Fibroblast of lung (primary cell): ENCODE results near the gene IGSF22. TPM values are rescaled to one million over a fixed set of nuclear protein-coding genes. Genes with fewer than 3 reads are reported as not detected.
"Not testable (repeated sequence)": the region's sequence is repeated elsewhere in the genome, so short reads cannot be mapped to it uniquely, and the experiment has no call there.

Source experiments
- DNase-seq, 2 donors: peaks; one replicate each; pipeline versions ENCODE4 v3.0.0 to v3.0.0-alpha.2; 2010; ENCODE audit warnings: low read depth in 2 of 2
- H2AFZ ChIP-seq: 2 replicates; pipeline ENCODE4 v1.5.1; 2012; ENCODE audit warnings: low read length, control low read depth, inconsistent platforms
- H3K27ac ChIP-seq: 2 replicates; pipeline ENCODE4 v1.5.1; 2011; ENCODE audit warnings: low read length, control low read depth; ENCODE audit not compliant: insufficient read depth
- H3K27me3 ChIP-seq: 2 replicates; pipeline ENCODE4 v1.5.1; 2011; ENCODE audit warnings: mild to moderate bottlenecking, low read length; ENCODE audit not compliant: control insufficient read depth, insufficient read depth
- H3K36me3 ChIP-seq: 2 replicates; pipeline ENCODE4 v1.5.1; 2011; ENCODE audit warnings: low read length; ENCODE audit not compliant: control insufficient read depth, insufficient read depth
- H3K4me1 ChIP-seq: 2 replicates; pipeline ENCODE4 v1.5.1; 2011; ENCODE audit warnings: low read length; ENCODE audit not compliant: control insufficient read depth, insufficient read depth; ENCODE audit errors: extremely low read depth
- H3K4me2 ChIP-seq: 2 replicates; pipeline ENCODE4 v1.5.1; 2011; ENCODE audit warnings: low read length, control low read depth; ENCODE audit not compliant: insufficient read depth; ENCODE audit errors: extremely low read depth
- H3K4me3 ChIP-seq, 4 experiments: fragments of 200-600 bp in 1 of 4; sonication (generic) in 1 of 4; replicated peaks in 1 of 4; 2 replicates each; pipeline ENCODE4 v1.5.1; 2011 to 2016; ENCODE audit warnings: low read length in 4 of 4, low read depth in 3 of 4, mild to moderate bottlenecking in 3 of 4, control low read depth in 2 of 4, inconsistent platforms in 1 of 4, mixed read lengths in 1 of 4; ENCODE audit not compliant: insufficient read depth in 1 of 4; ENCODE audit errors: control extremely low read depth in 1 of 4
- H3K79me2 ChIP-seq: 2 replicates; pipeline ENCODE4 v1.5.1; 2012; ENCODE audit warnings: mild to moderate bottlenecking, low read length, inconsistent platforms; ENCODE audit not compliant: control insufficient read depth, insufficient read depth
- H3K9ac ChIP-seq: 2 replicates; pipeline ENCODE4 v1.5.1; 2011; ENCODE audit warnings: mild to moderate bottlenecking, low read length, control low read depth; ENCODE audit not compliant: insufficient read depth
- H3K9me3 ChIP-seq: 2 replicates; pipeline ENCODE4 v1.5.1; 2012; ENCODE audit warnings: low read depth, low read length; ENCODE audit not compliant: control insufficient read depth, insufficient read depth
- H4K20me1 ChIP-seq: 2 replicates; pipeline ENCODE4 v1.5.1; 2011; ENCODE audit warnings: low read length; ENCODE audit not compliant: control insufficient read depth, insufficient read depth; ENCODE audit errors: extremely low read depth
- CTCF ChIP-seq, 2 donors: IDR thresholded peaks in 1 of 2; conservative IDR thresholded peaks in 1 of 2; 1 replicate in 1 of 2; 2 replicates in 1 of 2; pipeline ENCODE4 v1.5.1; 2011 to 2012; ENCODE audit warnings: low read length in 2 of 2, control low read depth in 1 of 2, inconsistent platforms in 1 of 2, low read depth in 1 of 2, mild to moderate bottlenecking in 1 of 2
- EZH2 ChIP-seq: IDR thresholded peaks from 2 replicates; pipeline ENCODE4 v1.5.1; 2012; ENCODE audit warnings: low read length, control low read depth, mild to moderate bottlenecking; ENCODE audit errors: missing control alignments
- polyA plus RNA-seq, 2 donors: library from polyadenylated mRNA; depleted of rRNA in 1 of 2; stranded (reverse) in 1 of 2; unstranded in 1 of 2; fragments of >200 nt; gene quantifications; 2 replicates each; pipeline ENCODE4 v1.2.1, GENCODE V29; 2011 to 2012; ENCODE audit warnings: missing spikeins in 1 of 2
- total RNA-seq: library from RNA; depleted of rRNA; stranded (reverse); fragments of >200 nt; gene quantifications from 2 replicates; pipeline ENCODE4 v1.2.1, GENCODE V29; 2014

IGSF22 gene
- total and polyA plus RNA-seq, 2 donors (not counting 1 experiment from before 2014, with no cell fraction given), result under 0.01 TPM; not detected in 1

- Histone ChIP-seq H3K27me3 (no peaks in the 10 kb centered on the region), H3K27ac (no peak overlapping the region), H2AFZ (no peak overlapping the region), H3K9ac (no peak overlapping the region), H3K4me1 (no peaks in the 10 kb centered on the region), H3K4me3 (no peak overlapping the region), H3K9me3 (no peaks in the 10 kb centered on the region), H3K4me2 (no peak overlapping the region), H3K79me2 (no peaks in the 10 kb centered on the region), H3K36me3 (no peaks in the 10 kb centered on the region), H4K20me1 (no peaks in the 10 kb centered on the region)
- TF ChIP-seq EZH2, result no peak
- TF ChIP-seq CTCF (conservative IDR thresholded peaks at IDR 0.05 in 1 of 2, IDR thresholded peaks at IDR 0.05 in 1 of 2; ENCODE audit: low read depth in 1 of 2, low read length in 2 of 2), result no peak
- DNase-seq, result no peak
Observed at GRCh38 chr11:18676803-18677202, 49.2 kb downstream of the IGSF22 start.

GRCh38 chr11:18672209-18672608 is 53.8 kb downstream of the IGSF22 start:
- H3K27me3 ChIP-seq, H3K9ac ChIP-seq, H4K20me1 ChIP-seq, H3K79me2 ChIP-seq, H3K27ac ChIP-seq, H3K4me1 ChIP-seq, H3K4me2 ChIP-seq, H3K9me3 ChIP-seq, H2AFZ ChIP-seq, H3K36me3 ChIP-seq, H3K4me3 ChIP-seq: not testable (repeated sequence)
- peak in 1 of 2 donors; percentile 10 for DNase-seq

- Histone ChIP-seq H3K4me1 (no peaks in the 10 kb centered on the region), H3K79me2 (no peaks in the 10 kb centered on the region), H4K20me1 (no peaks in the 10 kb centered on the region), H3K27me3 (no peaks in the 10 kb centered on the region), H3K36me3 (no peaks in the 10 kb centered on the region), H3K9ac (no peak overlapping the region), H3K9me3 (no peaks in the 10 kb centered on the region), H2AFZ (no peak overlapping the region), H3K27ac (no peak overlapping the region), H3K4me3 (no peak overlapping the region), H3K4me2 (no peak overlapping the region)
- DNase-seq, result no peak
- no peak for TF ChIP-seq EZH2
- TF ChIP-seq CTCF (conservative IDR thresholded peaks at IDR 0.05 in 1 of 2, IDR thresholded peaks at IDR 0.05 in 1 of 2; ENCODE audit: low read depth in 1 of 2, low read length in 2 of 2), result no peak
Observed at GRCh38 chr11:18671246-18671645, 54.7 kb downstream of the IGSF22 start.
